Measurements from ENCODE around the gene AOX1. TPM values are rescaled to one million over a fixed set of nuclear protein-coding genes. Genes with fewer than 3 reads are reported as not detected.

AOX1 gene
- total and polyA plus RNA-seq, 2 of the 8 experiments (the other 6 are each of a cell fraction or from before 2014, with no cell fraction given): 5.6 to 8.3 TPM

- H3K56ac ChIP-seq (replicated peaks; ENCODE audit: insufficient read length, low read depth, low read length): no peak overlapping the region
- no peak overlapping the region for H4K5ac ChIP-seq (ENCODE audit: insufficient read length, low read depth, low read length)
- no peak overlapping the region for H2BK15ac ChIP-seq (ENCODE audit: low read length)
- POLR2A ChIA-PET (ENCODE audit: partially characterized antibody): no interaction called here
- H3K27ac ChIP-seq (ENCODE audit: low read depth, low read length): no peak overlapping the region
- H3K9ac ChIP-seq (replicated peaks in 1 of 4; ENCODE audit: extremely low read depth in 1 of 4, low read depth in 3 of 4, low read length in 3 of 4): no peak overlapping the region
- H3K27me3 ChIP-seq (replicated peaks in 1 of 4; ENCODE audit: control insufficient read depth in 3 of 4, extremely low read depth in 1 of 4, insufficient read depth in 3 of 4, low read length in 3 of 4): no peaks in the 10 kb centered on the region
- H3K36me3 ChIP-seq (ENCODE audit: control insufficient read depth in 2 of 4, insufficient read depth in 4 of 4, low read length in 3 of 4): no peaks in the 10 kb centered on the region
- H3K79me1 ChIP-seq (ENCODE audit: low read depth, low read length): no peaks in the 10 kb centered on the region
- H2BK12ac ChIP-seq (ENCODE audit: low read depth, low read length): no peak overlapping the region
- H4K91ac ChIP-seq (replicated peaks; ENCODE audit: insufficient read length, low read length): no peak overlapping the region
- H3K4me2 ChIP-seq (ENCODE audit: insufficient read depth in 1 of 2, low read depth in 2 of 2, low read length in 2 of 2): no peak overlapping the region
- no peaks in the 10 kb centered on the region for H3K79me2 ChIP-seq (ENCODE audit: control insufficient read depth in 1 of 2, insufficient read depth in 2 of 2, low read length in 2 of 2)
- no peaks in the 10 kb centered on the region for H3K4me1 ChIP-seq (replicated peaks in 1 of 4; ENCODE audit: control insufficient read depth in 3 of 4, insufficient read depth in 4 of 4, low read length in 3 of 4)
- no peak overlapping the region for H3K14ac ChIP-seq (ENCODE audit: insufficient read length)
- no peaks in the 10 kb centered on the region for H3K9me3 ChIP-seq (ENCODE audit: insufficient read depth in 2 of 2, low read depth in 1 of 2, low read length in 1 of 2)
- no peak overlapping the region for H3K23ac ChIP-seq (ENCODE audit: insufficient read length)
- FAIRE-seq (no peak), DNase-seq (ENCODE audit: low read depth in 1 of 2, low spot score in 2 of 2) (no peak)
- no peaks in the 10 kb centered on the region; the same call in 1 of the 2 replicates for H3K23me2 ChIP-seq (ENCODE audit: low read depth, low read length)
- H4K20me1 ChIP-seq (replicated peaks in 1 of 2; ENCODE audit: control insufficient read depth in 1 of 2, insufficient read depth in 2 of 2, low read length in 2 of 2): peaks cover 0 to 2% of the 10 kb centered on the region in 2 experiments
- CTCF ChIA-PET (ENCODE audit: partially characterized antibody): no interaction called here
- H2BK120ac ChIP-seq (replicated peaks; ENCODE audit: low read depth, low read length): no peak overlapping the region
- no peak overlapping the region for H3K4me3 ChIP-seq (ENCODE audit: extremely low read depth in 1 of 4, insufficient read depth in 2 of 4, low read depth in 3 of 4, low read length in 4 of 4)
- 66% methylated on average over 3 of the region's 3 CpGs; no CpG with 5 or more reads in 1 of the 2 experiments for WGBS, 2 experiments (ENCODE audit: extremely low coverage in 1 of 2, insufficient coverage in 1 of 2, insufficient read length in 1 of 2, insufficient replicate concordance in 2 of 2, low coverage in 1 of 2, low lambda C conversion rate in 2 of 2, missing lambda C conversion rate in 1 of 2)
- H2BK20ac ChIP-seq (ENCODE audit: low read length): no peak overlapping the region
- no peak overlapping the region for H2BK5ac ChIP-seq (ENCODE audit: low read depth, low read length)
- H3K18ac ChIP-seq (ENCODE audit: extremely low read depth, low read length): no peak overlapping the region
- H2AK5ac ChIP-seq (ENCODE audit: low read depth, low read length): no peak overlapping the region
- no peak overlapping the region for H3K4ac ChIP-seq (replicated peaks; ENCODE audit: insufficient read length, low read depth, low read length)
- H2AFZ ChIP-seq (ENCODE audit: low read length): no peak overlapping the region
- no peak overlapping the region for H4K8ac ChIP-seq (ENCODE audit: extremely low read depth, insufficient read depth, low read length)
- TF ChIP-seq SIX5 (IDR thresholded peaks at IDR 0.05; ENCODE audit: low read depth, low read length) (no peak), TCF12 (IDR thresholded peaks at IDR 0.05; ENCODE audit: low read depth, low read length) (no peak), E2F6 (IDR thresholded peaks at IDR 0.05) (no peak), ATF2 (IDR thresholded peaks at IDR 0.05; ENCODE audit: low read length) (no peak), KDM4A (IDR thresholded peaks at IDR 0.05; ENCODE audit: low read depth, low read length, severe bottlenecking) (no peak), RNF2 (IDR thresholded peaks at IDR 0.05; ENCODE audit: borderline replicate concordance, low read depth, low read length, missing control alignments, poor library complexity, severe bottlenecking) (no peak), BRCA1 (IDR thresholded peaks at IDR 0.05; ENCODE audit: low read depth, low read length) (no peak), SAP30 (IDR thresholded peaks at IDR 0.05; ENCODE audit: insufficient read depth, insufficient replicate concordance, low read length) (no peak), TEAD4 (IDR thresholded peaks at IDR 0.05; ENCODE audit: low read depth, low read length) (no peak), TBP (IDR thresholded peaks at IDR 0.05; ENCODE audit: low read depth, low read length) (no peak), PHF8 (conservative IDR thresholded peaks at IDR 0.05; ENCODE audit: low read depth, low read length) (no peak)
These were observed 22.7 kb downstream of the AOX1 start for GRCh38 chr2:200608341-200609027.
